Pancreas (tissue), 10 donors: ENCODE measurements around the gene TBXT. TPM values are rescaled to one million over a fixed set of nuclear protein-coding genes. Genes with fewer than 3 reads are reported as not detected.
A peak's percentile ranks its signal among the peaks of the same experiment; 100 is the strongest.
"Not testable (repeated sequence)": the region's sequence is repeated elsewhere in the genome, so short reads cannot be mapped to it uniquely, and the experiment has no call there.

ENCODE experiments used
- ATAC-seq, 4 donors: fragments of 200-7000 bp; cut with Tn5 transposase; one replicate each; pipeline versions ENCODE4 v1.8.0 to v1.9.1; 2020; ENCODE audit warnings: mild to moderate bottlenecking in 4 of 4, moderate library complexity in 4 of 4
- DNase-seq, 6 donors: peaks; one replicate each; pipeline ENCODE4 v3.0.0-alpha.2; 2020
- FAIRE-seq: peaks from 2 replicates; lab custom pipeline; 2012; peaks lifted over from hg19 to GRCh38; lab: Jason Lieb, UNC
- H3K27ac ChIP-seq, 4 donors: fragments of 200-600 bp; sonication (generic); 1 replicate in 3 of 4; 2 replicates in 1 of 4; pipeline versions ENCODE4 v1.5.0 to v1.8.0; 2020
- H3K27me3 ChIP-seq, 4 donors: fragments of 200-600 bp; one replicate each; pipeline ENCODE4 v1.8.0; 2021
- H3K36me3 ChIP-seq, 3 donors: fragments of 200-600 bp; sonication (generic) in 1 of 3; one replicate each; pipeline versions ENCODE4 v1.5.0 to v1.8.0; 2020 to 2021
- H3K4me1 ChIP-seq, 3 donors: fragments of 200-600 bp; one replicate each; pipeline ENCODE4 v1.8.0; 2021
- H3K4me3 ChIP-seq, 4 donors: fragments of 200-600 bp; sonication (generic) in 2 of 4; one replicate each; pipeline versions ENCODE4 v1.5.0 to v1.8.0; 2020 to 2021
- H3K9me3 ChIP-seq, 4 donors: fragments of 200-600 bp; one replicate each; pipeline ENCODE4 v1.8.0; 2021
- WGBS, 2 donors: extraction: QIAGEN DNeasy Blood & Tissue Kit; methylation state at CpG; one replicate each; pipeline ENCODE4 v1.1.7; 2013; 5-methylcytosine and 5-hydroxymethylcytosine counted together
- intact Hi-C, 3 donors: fragments of 100-400 bp; cut with DNase I; formaldehyde crosslinking; loops; one replicate each; pipeline versions ENCODE4 v1.11.1 to v1.14.2; 2022
- polyA plus RNA-seq, 2 donors: library from polyadenylated mRNA; stranded (reverse); fragments of 200-250 nt; gene quantifications; one replicate each; pipeline ENCODE4 v1.2.3, GENCODE V29; 2013
- total RNA-seq, 6 donors: library from RNA; stranded (reverse); fragmentation: NEBNext Ultra II Directional in 4 of 6; extraction: Animal tissue kit (Norgen Biotek cat#: 25700) in 4 of 6; gene quantifications; one replicate each; pipeline versions ENCODE4 v1.2.1 to v1.2.4, GENCODE V29; 2021 to 2023
- TF ChIP-seq, protein P1 (sequence below), 4 donors: fragments of 200-600 bp; sonication (generic) in 3 of 4; IDR thresholded peaks; one replicate each; pipeline versions ENCODE4 v1.5.0 to v1.8.0; 2021; ENCODE audit warnings: antibody characterized with exemption in 4 of 4
- donor health status: healthy with polysubstance abuse.
- donor health status: DM: no; HTN: no; CAD: no; lungs with moderate emphysema.
- donor health status: DM: no; HTN: no; CAD: no.
- donor health status: control.
- donor health status: control.
- donor health status: Bipolar disorder and iron deficiency.
- donor health status: DM: yes; HTN: yes; CAD: no.
- donor health status: DM: no; HTN: no; CAD: no.
- donor health status: DM: no; HTN: no; CAD: no.
- donor health status: DM: yes; HTN: yes; CAD: no.

TBXT gene
- total and polyA plus RNA-seq, 8 donors = not detected

DNA sequence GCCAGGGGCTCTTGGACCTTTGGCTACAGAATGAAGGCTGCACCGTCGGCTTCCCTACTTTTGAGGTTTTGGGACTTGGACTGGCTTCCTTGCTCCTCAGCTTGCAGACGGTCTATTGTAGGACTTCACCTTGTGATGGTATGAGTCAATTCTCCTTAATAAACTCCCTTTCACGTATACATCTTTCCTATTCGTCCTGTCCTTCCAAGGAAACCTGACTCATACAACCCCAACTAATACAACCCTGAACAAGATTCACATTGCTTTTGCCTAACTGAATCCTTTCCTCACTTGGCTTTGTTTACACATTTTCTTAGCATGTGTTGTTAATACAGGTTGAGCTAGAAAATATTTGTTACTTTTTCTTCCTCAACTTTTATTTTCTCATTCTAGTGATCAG is 21.9 kb downstream of the TBXT start:
- no peak overlapping the region for H3K27ac ChIP-seq
- no peak for DNase-seq
- no peaks in the 10 kb centered on the region for H3K4me1 ChIP-seq
- FAIRE-seq = no peak
- H3K4me3 ChIP-seq = no peak overlapping the region
- no peaks in the 10 kb centered on the region for H3K36me3 ChIP-seq
- TF ChIP-seq, protein P1, sequence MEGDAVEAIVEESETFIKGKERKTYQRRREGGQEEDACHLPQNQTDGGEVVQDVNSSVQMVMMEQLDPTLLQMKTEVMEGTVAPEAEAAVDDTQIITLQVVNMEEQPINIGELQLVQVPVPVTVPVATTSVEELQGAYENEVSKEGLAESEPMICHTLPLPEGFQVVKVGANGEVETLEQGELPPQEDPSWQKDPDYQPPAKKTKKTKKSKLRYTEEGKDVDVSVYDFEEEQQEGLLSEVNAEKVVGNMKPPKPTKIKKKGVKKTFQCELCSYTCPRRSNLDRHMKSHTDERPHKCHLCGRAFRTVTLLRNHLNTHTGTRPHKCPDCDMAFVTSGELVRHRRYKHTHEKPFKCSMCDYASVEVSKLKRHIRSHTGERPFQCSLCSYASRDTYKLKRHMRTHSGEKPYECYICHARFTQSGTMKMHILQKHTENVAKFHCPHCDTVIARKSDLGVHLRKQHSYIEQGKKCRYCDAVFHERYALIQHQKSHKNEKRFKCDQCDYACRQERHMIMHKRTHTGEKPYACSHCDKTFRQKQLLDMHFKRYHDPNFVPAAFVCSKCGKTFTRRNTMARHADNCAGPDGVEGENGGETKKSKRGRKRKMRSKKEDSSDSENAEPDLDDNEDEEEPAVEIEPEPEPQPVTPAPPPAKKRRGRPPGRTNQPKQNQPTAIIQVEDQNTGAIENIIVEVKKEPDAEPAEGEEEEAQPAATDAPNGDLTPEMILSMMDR (IDR thresholded peaks at IDR 0.05) = no peak
- no peaks in the 10 kb centered on the region for H3K9me3 ChIP-seq
- WGBS, 2 donors = 64 to 70% methylated on average over 5 of the region's 5 CpGs
- H3K27me3 ChIP-seq = no peaks in the 10 kb centered on the region
- intact Hi-C loops = no loop called here
- no peak for ATAC-seq

DNA sequence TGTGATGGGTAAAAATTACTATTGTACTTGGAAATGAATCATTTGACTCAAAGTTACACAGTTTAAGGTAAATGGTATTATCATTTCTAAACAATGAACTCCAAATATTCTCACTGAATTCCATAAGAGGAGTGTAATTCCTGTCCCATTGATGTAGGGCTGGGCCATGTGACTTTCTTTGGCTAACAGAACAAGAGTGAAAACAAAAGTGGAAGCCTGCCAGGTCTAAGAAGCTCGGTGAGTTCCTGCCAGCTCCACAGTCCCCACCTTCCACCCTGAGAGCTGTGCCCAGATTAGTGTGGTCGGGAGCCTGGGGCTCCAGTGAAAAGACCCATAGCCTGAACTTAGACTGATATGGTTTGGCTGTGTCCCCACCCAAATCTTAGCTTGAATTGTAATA is 24.6 kb downstream of the TBXT start:
- no peak for DNase-seq
- ATAC-seq = peak in 2 of 4 donors; percentile 34 to 73
- no peaks in the 10 kb centered on the region for H3K36me3 ChIP-seq

DNA sequence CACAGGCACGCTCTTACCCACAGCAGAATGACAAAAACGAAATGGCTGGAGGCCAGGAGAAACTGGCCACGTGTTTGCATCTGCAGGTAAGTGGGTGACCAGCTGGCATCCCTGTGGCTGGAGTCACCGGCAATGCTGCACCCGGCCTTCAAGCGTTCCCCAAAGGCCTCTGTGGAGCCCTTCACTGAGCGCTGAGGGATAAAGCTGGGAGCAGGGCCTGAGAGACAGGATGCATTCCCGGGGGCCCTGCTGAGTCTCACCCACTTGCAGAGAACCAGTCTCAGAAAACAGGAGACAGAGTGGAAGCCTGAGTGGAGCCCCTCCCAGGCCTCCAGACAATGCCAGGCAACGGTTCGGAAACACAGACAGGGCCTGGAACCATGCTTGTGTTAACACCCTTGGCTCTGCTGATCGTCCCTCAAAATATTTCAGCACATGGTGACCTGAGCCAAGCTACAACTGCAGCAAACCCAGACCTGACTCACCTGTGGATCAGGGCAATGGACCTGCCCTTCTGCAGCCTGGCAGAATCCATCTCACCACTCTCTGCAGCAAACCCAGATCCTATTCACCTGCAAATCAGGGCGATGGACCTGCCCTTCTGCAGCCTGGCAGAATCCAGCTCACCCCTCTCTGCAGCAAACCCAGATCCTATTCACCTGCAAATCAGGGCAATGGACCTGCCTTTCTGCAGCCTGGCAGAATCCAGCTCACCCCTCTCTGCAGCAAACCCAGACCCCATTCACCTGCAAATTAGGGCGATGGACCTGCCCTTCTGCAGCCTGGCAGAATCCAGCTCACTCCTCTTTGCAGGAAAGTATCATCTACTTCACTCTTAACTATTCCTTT is 39.8 kb downstream of the TBXT start:
- Histone ChIP-seq H3K4me3 (no peak overlapping the region), H3K4me1 (no peaks in the 10 kb centered on the region), H3K27ac (no peak overlapping the region), H3K9me3 (no peaks in the 10 kb centered on the region), H3K27me3 (peaks cover 0 to 8% (median 2%) of the 10 kb centered on the region in 4 donors), H3K36me3 (no peaks in the 10 kb centered on the region)
- ATAC-seq (no peak), FAIRE-seq (no peak), DNase-seq (no peak)
- intact Hi-C loops = no loop called here
- WGBS, 2 donors = 62 to 74% methylated on average over 13 of the region's 13 CpGs
- TF ChIP-seq, protein P1 (IDR thresholded peaks at IDR 0.05) = no peak

More for the DNA sequence above, 24.6 kb downstream of the TBXT start:
- no peak overlapping the region for H3K27ac ChIP-seq
- FAIRE-seq = no peak
- intact Hi-C loops = no loop called here
- TF ChIP-seq, protein P1 (IDR thresholded peaks at IDR 0.05) = no peak
- no peaks in the 10 kb centered on the region for H3K4me1 ChIP-seq
- whole genome bisulfite sequencing, 2 donors = 9 to 11% methylated on average over 2 of the region's 2 CpGs
- H3K9me3 ChIP-seq = no peaks in the 10 kb centered on the region
- H3K27me3 ChIP-seq = no peaks in the 10 kb centered on the region
- H3K4me3 ChIP-seq = no peak overlapping the region

DNA sequence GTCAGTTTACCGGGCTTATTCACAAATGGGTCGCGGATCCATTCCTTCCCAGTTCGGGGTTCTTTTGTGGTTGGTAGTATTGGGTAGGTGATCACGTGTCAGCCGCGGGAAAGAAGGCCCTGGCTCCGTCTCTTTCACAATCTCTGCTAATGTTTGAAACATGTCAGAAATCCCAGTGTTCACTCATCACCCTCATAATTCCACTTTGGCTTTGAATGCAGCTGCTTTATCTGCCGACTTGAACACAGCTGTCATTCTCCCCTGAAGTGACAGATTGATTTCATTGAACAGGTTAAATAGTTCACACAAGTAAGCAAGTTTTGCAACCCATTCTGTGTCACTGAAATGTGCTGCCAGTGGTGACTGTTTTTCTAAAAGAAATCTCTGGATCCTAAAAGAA is 44.5 kb downstream of the TBXT start:
- H3K4me1 ChIP-seq, ATAC-seq, DNase-seq, intact Hi-C loops, FAIRE-seq, H3K9me3 ChIP-seq, H3K27ac ChIP-seq, H3K4me3 ChIP-seq, H3K36me3 ChIP-seq, H3K27me3 ChIP-seq: not testable (repeated sequence)
- WGBS, 2 donors = 34 to 35% methylated on average over 9 of the region's 9 CpGs

DNA sequence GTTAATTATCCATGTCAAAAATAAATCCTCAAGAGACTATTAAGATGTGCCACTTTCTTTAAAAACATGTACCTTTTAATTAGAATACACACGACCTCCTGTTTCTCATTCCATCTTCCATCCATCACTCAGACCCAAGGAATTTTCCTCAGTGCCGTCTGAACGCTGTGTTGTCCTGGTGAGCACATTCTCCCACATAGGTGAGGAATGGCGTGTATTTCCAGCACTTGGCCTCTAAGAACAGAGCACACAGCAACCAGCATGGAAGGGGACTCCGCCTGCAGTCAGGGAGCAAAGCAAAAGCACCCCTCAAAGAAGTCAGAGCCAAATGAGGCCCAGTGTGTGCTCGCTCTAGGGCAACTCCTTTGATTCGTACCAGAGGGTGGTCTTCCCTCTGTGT is 45.9 kb downstream of the TBXT start:
- TF ChIP-seq, protein P1 (IDR thresholded peaks at IDR 0.05) = no peak
- FAIRE-seq (no peak), ATAC-seq (no peak), DNase-seq (no peak)
- no peaks in the 10 kb centered on the region for H3K4me1 ChIP-seq
- H3K4me3 ChIP-seq = no peak overlapping the region
- no peaks in the 10 kb centered on the region for H3K9me3 ChIP-seq
- no peak overlapping the region for H3K27ac ChIP-seq
- no peaks in the 10 kb centered on the region for H3K36me3 ChIP-seq
- peaks cover 0 to 8% (median 0%) of the 10 kb centered on the region in 4 donors for H3K27me3 ChIP-seq
- intact Hi-C loops = no loop called here
- 70 to 89% methylated on average over 7 of the region's 7 CpGs for WGBS, 2 donors
